ENCODE results near the gene UBA3. TPM values are rescaled to one million over a fixed set of nuclear protein-coding genes. Genes with fewer than 3 reads are reported as not detected.

UBA3 gene
- total and polyA plus RNA-seq, 2 experiments from 2014 or later = 43.3 to 59.8 TPM

DNA sequence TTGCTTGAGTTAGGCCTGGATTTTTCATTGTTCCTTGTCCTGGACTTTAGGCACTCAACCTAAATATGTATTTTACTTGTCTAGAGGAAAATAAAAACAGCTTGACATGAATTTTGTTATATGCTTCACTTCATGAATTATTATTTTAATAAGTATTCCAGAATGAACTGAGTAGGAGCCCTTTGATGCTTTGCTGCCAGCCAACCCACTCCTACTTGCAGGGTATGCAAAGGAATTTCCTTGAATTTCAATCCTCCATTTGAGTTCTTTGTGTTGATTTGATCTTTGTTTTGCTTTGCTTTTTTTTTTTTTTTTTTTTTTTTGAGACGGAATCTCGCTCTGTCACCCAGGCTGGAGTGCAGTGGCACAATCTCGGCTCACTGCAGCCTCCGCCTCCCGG is 16.1 kb upstream of the UBA3 start:
- H3K27ac ChIP-seq = no peak overlapping the region

DNA sequence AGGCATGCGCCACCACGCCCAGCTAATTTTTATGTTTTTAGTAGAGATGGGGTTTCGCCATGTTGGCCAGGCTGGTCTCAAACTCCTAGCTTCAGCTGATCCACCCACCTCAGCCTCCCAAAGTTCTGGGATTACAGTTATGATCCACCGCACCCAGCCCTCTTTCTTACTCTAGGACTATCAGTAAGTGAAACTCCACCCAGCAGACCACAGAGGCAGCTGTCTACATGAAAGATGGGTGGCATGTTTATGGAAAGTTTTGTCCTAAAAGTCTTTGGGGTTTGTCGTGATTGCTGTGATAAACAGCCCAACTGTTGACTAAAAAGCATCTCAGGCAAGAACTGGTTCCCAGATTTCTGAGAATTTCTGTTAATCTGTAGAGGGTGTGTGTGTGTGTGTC is 15.5 kb upstream of the UBA3 start:
- no peaks in the 10 kb centered on the region for H3K9me3 ChIP-seq (ENCODE audit: low read depth)
- 88% methylated on average over 5 of the region's 5 CpGs for WGBS (ENCODE audit: low lambda C conversion rate, missing lambda C conversion rate)
- TF ChIP-seq EZH2phosphoT487 (IDR thresholded peaks at IDR 0.05; ENCODE audit: low read depth, severe bottlenecking, unreplicated experiment) = no peak
- TF ChIP-seq, protein P1, sequence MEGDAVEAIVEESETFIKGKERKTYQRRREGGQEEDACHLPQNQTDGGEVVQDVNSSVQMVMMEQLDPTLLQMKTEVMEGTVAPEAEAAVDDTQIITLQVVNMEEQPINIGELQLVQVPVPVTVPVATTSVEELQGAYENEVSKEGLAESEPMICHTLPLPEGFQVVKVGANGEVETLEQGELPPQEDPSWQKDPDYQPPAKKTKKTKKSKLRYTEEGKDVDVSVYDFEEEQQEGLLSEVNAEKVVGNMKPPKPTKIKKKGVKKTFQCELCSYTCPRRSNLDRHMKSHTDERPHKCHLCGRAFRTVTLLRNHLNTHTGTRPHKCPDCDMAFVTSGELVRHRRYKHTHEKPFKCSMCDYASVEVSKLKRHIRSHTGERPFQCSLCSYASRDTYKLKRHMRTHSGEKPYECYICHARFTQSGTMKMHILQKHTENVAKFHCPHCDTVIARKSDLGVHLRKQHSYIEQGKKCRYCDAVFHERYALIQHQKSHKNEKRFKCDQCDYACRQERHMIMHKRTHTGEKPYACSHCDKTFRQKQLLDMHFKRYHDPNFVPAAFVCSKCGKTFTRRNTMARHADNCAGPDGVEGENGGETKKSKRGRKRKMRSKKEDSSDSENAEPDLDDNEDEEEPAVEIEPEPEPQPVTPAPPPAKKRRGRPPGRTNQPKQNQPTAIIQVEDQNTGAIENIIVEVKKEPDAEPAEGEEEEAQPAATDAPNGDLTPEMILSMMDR (IDR thresholded peaks at IDR 0.05; ENCODE audit: poor library complexity) = no peak
- no peak for TF ChIP-seq EZH2 (IDR thresholded peaks at IDR 0.05; ENCODE audit: borderline replicate concordance)
- H3K4me2 ChIP-seq = no peak overlapping the region
- peaks cover 70% of the 10 kb centered on the region for H3K79me2 ChIP-seq
- no peak overlapping the region for H3K4me3 ChIP-seq
- H3K36me3 ChIP-seq (replicated peaks; ENCODE audit: insufficient read depth, low read depth) = no peaks in the 10 kb centered on the region
- DNase-seq (ENCODE audit: low spot score) = no peak
- peaks cover 10% of the 10 kb centered on the region for H4K20me1 ChIP-seq (ENCODE audit: insufficient read depth, poor library complexity, severe bottlenecking)
- H2AFZ ChIP-seq = no peak overlapping the region
- H3K9me2 ChIP-seq (replicated peaks; ENCODE audit: insufficient read depth) = no peaks in the 10 kb centered on the region
- H3K27ac ChIP-seq = no peak overlapping the region
- no peaks in the 10 kb centered on the region for H3K27me3 ChIP-seq
- peaks cover 4% of the 10 kb centered on the region for H3K4me1 ChIP-seq (ENCODE audit: insufficient read depth)

More for the DNA sequence above, 16.1 kb upstream of the UBA3 start:
- H3K9me3 ChIP-seq (ENCODE audit: low read depth) = no peaks in the 10 kb centered on the region
- no peaks in the 10 kb centered on the region for H3K27me3 ChIP-seq
- 85% methylated on average over 3 of the region's 5 CpGs for WGBS (ENCODE audit: low lambda C conversion rate, missing lambda C conversion rate)
- DNase-seq (ENCODE audit: low spot score) = no peak
- H3K9me2 ChIP-seq (replicated peaks; ENCODE audit: insufficient read depth) = no peaks in the 10 kb centered on the region
- peaks cover 4% of the 10 kb centered on the region for H3K4me1 ChIP-seq (ENCODE audit: insufficient read depth)
- H3K4me2 ChIP-seq = no peak overlapping the region
- TF ChIP-seq EZH2phosphoT487 (IDR thresholded peaks at IDR 0.05; ENCODE audit: low read depth, severe bottlenecking, unreplicated experiment) (no peak), EZH2 (IDR thresholded peaks at IDR 0.05; ENCODE audit: borderline replicate concordance) (no peak)
- TF ChIP-seq, protein P1 (IDR thresholded peaks at IDR 0.05; ENCODE audit: poor library complexity) = no peak
- H2AFZ ChIP-seq = no peak overlapping the region
- H3K79me2 ChIP-seq = peaks cover 63% of the 10 kb centered on the region
- no peak overlapping the region for H3K4me3 ChIP-seq
- H4K20me1 ChIP-seq (ENCODE audit: insufficient read depth, poor library complexity, severe bottlenecking) = peaks cover 10% of the 10 kb centered on the region
- H3K36me3 ChIP-seq (replicated peaks; ENCODE audit: insufficient read depth, low read depth) = no peaks in the 10 kb centered on the region

DNA sequence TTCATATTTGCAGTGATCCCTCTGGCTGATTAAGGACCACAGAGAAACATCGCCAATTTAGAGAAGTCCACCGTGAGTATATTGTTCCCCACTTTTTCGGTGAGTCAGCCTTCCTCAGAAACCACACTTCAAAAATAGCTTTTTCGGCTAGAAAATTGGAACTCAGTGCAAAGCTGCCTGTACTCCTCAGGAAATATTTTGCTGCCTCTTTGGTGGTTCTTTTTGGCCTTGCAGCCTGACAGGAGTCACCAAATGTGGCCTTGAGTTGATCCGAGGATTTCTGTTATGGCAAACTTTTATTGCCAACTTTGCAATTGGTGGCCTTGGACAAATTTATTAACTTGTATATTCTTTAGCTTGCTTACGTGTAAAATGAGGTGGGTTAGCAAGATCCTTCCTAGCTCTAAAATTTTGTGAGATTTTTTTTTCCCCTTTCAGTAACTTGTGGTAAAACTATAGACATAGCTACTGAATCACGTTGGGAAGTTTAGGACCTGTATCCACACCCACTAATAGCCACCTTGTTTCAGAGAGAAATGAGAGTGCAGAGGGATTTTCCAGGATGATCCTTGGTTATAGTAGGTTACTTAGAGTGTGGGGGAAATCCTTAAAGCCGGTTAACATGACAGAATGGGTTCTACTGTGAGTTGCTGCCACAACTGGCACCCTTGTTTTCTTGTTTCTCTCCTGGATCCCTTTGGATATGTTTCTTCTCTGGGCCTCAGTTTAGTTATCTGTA is 14.5 kb upstream of the UBA3 start:
- Histone ChIP-seq H3K4me1 (ENCODE audit: insufficient read depth) (peaks cover 4% of the 10 kb centered on the region), H2AFZ (no peak overlapping the region), H3K9me2 (replicated peaks; ENCODE audit: insufficient read depth) (no peaks in the 10 kb centered on the region), H3K27me3 (no peaks in the 10 kb centered on the region), H3K79me2 (peaks cover 73% of the 10 kb centered on the region), H3K4me2 (no peak overlapping the region), H3K9me3 (ENCODE audit: low read depth) (no peaks in the 10 kb centered on the region), H4K20me1 (ENCODE audit: insufficient read depth, poor library complexity, severe bottlenecking) (peaks cover 13% of the 10 kb centered on the region), H3K27ac (no peak overlapping the region), H3K36me3 (replicated peaks; ENCODE audit: insufficient read depth, low read depth) (no peaks in the 10 kb centered on the region), H3K4me3 (no peak overlapping the region)
- TF ChIP-seq EZH2phosphoT487 (IDR thresholded peaks at IDR 0.05; ENCODE audit: low read depth, severe bottlenecking, unreplicated experiment) = no peak
- TF ChIP-seq, protein P1 (IDR thresholded peaks at IDR 0.05; ENCODE audit: poor library complexity) = no peak
- TF ChIP-seq EZH2 (IDR thresholded peaks at IDR 0.05; ENCODE audit: borderline replicate concordance) = no peak
- no peak for DNase-seq (ENCODE audit: low spot score)
- WGBS (ENCODE audit: low lambda C conversion rate, missing lambda C conversion rate) = 92% methylated on average over 8 of the region's 8 CpGs

Measured in hepatocyte (in vitro differentiated cells).